Stimulated activated CD8-positive, alpha-beta memory T cell treated with anti-CD3 and anti-CD28 coated beads, Interleukin-12 subunit alpha, Interleukin-12 subunit beta, amount 100 ng/mL, for 4 hours (primary cell): ENCODE data around the gene FMNL2.

Experiments
- DNase-seq: peaks from one replicate; pipeline ENCODE4 v3.0.0-alpha.2; 2020; ENCODE audit warnings: low read depth

Gene FMNL2

DNA sequence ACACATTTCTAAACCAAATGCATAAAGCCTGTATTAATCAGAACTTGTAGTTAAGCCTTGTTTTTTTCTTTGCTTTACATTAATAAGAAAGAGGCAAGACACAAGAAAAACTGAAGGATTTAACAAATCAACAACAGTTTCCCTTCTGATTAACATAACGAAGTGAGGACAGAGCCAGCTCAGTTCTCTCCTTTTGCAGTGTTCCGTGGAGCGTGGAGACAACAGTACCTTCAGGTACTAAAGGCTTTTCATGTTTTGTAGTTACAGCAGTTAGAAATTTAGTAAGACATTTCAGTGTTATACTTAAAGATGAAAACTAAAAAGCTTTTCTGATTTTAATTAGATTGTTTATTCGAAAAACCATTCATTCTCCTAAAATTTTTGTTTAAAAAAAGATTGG is 115.2 kb downstream of the FMNL2 start:
- DNase-seq, result no peak

DNA sequence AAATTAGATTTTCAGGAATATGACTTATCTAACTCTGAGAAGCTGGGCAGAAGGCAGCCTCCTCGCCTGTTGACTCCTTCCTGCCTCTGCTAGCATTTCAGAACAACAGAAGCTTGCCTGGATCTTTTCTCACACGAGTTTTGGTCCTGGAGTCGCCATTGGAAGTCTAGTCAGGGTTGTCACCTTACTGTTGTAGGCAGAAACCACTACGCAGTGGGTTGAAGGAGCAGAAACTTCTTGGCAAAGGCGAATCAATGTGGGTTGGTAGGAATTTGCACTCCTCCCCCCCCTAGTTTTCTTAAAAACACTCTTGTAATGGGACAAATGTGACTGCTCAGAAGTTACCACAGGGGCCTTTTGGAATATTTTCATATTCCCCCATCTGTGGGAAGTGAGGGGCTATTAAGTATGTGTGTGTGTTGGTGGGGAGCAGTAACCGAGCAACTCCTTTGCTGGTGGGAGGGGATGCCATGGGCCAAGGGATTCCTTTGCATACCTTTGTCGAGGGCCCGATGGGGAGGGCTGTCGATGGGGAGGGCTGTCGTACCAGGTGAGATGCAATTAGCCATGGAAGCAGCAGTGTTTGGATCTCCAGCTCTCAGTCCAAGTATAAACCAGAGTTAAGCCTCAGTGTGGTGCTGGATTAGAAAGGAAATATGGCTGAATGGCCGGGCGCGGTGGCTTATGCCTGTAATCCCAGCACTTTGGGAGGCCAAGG is 117.4 kb downstream of the FMNL2 start:
- DNase-seq, result no peak

DNA sequence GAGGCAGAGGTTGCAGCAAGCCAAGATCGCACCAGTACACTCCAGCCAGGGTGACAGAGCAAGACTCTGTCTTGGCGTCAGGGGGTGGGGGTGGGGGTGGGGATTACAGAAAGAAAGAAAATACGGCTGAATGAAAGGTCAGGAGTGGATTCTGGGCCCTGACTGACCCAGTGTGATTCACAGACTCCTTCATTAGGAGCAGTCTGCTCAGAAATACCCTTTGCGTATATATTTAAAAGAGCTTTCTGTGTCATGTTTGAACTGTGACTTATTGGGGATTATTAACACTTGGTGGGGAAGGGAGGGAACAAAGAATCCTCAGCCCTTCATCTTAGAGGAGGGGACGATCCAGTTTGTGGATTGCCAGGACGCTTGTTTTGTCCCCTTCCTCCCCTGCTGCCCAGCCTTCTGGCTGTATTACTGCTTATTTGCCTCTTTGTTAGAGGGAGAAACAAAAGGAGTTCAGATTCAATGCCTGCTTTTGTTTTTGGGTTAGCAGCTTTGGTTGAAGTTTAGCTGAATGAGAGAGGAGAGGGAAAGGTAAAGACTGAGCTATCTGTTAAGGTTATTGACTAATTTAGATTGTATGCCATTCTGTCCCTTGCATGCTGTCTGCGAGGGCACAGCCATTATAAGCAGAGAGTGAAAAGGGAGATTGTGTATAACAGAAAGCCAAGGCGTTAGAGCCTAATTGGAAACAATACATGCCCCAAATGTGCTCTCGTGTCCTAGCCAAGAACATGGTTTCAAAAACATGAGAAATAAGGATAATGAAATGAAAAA is 118.3 kb downstream of the FMNL2 start:
- no peak for DNase-seq

DNA sequence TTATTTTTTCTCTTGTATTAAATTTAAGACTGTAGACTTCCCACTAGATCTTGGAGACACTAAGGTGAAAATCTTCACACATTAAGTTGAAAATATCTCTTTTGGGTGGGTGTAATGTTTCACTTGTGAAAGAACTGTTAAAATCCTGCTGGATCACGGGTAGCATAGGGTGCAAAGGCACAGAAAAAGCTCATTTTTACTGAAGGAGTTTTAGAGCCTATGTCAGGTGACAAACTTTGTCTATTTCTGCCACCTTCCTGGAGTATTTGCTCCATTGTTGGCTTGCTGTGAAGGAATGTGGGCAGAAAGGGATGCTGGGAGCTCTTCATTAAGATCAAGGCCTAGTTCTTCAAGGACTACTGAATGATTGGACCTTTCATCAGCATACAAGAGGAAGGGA is 119.4 kb downstream of the FMNL2 start:
- no peak for DNase-seq

DNA sequence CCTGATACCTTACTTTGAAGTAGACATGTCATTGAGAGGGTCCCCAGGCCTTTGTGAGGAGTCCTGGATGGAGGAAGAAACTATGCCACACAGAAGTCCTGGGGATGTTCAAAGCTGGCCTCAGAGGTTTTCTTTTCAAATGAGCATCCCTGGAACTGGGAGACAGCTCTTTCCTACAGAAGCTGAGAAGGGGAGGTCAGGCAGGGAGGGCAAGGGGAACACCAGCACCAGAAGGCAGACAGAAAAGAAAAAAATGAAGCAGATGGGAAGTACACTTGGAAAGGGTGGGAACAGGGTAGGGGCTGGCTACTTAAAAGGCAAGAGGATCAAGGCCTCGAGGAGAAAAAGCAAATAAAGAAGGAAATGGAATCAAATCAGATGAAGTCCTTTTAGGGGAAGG is 120.0 kb downstream of the FMNL2 start:
- DNase-seq, result no peak

DNA sequence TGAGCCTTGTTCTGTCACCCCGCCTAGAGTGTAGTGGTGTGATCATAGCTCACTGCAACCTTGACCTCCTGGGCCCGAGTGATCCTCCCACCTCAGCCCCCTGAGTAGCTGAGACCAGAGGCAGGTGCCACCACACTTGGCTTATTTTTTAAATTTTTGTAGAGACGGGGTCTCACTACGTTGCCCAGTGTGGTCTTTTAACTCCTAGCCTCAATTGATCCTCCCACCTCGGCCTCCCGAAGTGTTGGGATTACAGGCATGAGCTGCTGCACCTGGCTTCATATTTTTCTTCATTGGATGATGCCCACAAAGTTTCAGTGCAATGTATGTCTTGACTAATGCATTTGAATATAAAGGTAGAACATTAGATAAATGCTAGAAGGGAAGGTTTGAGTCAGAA is 120.8 kb downstream of the FMNL2 start:
- DNase-seq, result no peak

DNA sequence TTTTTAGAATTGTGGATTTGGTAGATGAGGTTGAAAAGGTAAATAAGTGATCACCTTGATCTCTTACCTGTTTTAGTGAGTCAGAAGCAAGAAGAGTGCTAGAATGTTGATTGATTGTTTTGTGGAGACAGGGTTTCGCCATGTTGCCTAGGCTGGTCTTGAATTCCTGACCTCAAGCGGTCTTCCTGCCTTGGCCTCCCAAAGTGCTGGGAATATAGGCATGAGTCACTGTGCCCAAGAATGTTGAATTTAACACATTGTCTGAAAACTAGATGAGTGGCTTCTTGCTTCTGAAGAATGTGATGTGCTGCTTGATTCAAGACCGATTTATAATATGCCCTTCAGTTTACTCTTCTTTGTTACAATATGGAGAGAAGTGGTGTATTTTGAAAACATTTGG is 121.3 kb downstream of the FMNL2 start:
- no peak for DNase-seq

DNA sequence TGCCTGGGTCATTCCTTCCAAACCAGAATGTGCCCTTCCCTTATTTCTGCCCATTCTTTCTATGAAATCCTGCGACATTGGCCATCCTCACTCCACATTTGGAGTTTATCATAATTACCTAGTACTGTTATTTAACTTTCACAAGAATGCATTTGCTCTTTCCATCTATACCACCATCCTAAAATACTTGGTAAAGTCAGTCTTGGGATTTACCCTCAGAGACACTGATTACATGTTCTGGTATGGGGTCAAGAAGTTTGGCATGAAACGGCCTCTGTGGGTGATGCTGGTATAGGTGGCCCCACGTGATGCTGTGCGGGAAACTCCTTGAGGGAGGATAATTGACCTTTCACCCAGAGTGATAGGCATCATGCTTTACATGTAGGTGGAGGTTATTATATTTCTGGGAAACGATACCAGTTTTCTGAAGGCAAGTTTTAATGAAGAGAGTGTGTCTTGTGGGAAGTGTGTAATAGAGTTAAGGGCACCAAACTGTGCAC is 123.5 kb downstream of the FMNL2 start:
- no peak for DNase-seq

DNA sequence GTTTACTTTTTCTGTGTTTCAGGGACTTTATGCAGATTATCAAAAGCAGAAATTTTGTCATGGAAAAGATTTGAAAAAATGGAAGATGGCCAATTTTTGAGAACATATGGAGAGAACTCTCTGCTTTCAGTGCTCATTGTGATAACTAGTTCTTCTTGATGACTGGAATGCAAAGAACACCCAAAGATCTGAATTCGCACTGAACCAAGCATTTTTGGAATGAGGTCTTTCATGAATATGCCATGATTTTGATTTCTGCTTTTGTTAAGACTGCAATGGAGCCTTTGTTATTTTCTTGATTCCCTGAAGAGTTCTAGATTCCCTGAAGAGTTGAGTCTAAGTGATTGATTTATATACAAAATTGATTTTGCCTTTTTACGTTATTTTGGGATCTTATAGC is 124.1 kb downstream of the FMNL2 start:
- no peak for DNase-seq

DNA sequence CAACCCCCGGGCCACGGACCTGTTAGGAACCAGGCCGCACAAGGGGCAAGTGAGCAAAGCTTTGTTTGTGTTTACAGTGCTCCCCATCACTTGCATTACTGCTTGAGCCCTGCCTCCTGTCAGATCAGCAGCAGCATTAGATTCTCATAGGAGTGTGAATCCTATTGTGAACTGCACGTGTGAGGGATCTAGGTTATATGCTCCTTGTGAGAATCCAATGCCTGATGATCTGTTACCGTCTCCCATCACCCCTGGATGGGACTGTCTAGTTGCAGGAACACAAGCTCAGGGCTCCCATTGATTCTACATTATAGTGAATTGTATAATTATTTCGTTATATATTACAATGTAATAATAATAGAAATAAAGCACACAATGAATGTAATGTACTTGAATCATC is 125.6 kb downstream of the FMNL2 start:
- no peak for DNase-seq

DNA sequence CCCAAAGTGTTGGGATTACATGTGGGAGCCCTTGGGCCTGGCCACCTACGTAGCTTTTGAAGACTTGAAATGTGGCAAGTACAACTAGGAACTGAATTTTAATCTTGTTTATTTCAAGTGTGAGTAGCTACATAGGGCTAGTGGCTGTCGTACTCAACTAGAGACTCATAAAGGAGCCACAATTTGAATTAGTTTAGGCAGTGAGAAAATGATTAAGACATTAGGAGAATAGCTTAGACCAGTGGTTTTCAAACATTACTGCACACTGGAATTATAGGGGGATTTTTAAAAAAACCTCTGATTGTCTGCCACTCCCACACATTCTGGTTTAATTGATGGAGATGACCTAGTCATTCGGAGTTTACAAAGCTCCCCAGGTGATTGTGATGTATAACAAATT is 127.1 kb downstream of the FMNL2 start:
- DNase-seq, result no peak

DNA sequence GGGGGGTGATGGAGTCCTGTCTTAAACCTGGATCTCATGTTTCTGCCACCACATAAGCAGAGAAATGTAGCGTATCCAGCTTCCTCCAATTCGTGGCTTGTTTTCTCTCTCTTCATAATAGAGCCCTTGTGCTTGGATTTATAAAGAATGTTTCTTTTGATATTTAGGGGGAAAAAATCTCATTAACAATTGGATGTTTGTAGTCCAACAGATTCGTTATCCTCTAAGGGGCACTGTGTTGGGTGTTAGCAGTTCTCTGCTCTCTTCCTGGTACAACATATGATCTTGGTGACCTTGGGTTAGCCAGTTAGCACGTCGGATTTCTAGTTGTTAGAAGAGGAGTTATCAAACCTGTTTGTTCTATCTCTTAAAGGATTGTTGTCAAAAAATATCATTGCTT is 127.8 kb downstream of the FMNL2 start:
- no peak for DNase-seq

DNA sequence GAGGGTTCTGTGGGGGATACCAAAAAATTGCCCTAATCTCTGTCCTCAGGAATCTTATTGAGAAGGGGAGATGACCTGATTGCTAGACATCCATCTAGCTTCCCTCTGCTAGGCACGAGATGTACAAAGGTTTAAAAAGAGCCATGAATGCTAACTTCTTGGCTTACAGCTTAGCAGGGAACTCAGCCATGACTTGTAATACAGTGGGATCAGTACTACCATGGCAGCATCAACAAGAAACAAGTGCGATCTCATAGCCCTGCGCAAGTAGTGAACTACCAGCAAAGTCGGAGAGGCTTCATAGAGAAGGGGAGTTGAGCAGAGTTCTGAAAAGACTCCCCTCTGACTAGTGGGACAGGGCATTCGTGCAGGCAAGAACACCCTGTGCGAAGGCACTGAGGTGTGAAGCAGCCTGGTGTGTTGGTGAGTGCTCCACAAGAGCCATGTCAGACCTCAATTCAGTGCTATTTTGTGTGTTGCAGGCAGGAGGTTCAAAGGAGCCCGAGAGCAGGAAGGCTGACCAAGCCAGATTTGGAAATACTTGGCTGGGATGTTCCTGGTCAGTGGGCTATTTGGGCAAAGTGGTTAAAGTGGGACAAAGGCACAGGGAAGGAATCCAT is 130.0 kb downstream of the FMNL2 start:
- no peak for DNase-seq

DNA sequence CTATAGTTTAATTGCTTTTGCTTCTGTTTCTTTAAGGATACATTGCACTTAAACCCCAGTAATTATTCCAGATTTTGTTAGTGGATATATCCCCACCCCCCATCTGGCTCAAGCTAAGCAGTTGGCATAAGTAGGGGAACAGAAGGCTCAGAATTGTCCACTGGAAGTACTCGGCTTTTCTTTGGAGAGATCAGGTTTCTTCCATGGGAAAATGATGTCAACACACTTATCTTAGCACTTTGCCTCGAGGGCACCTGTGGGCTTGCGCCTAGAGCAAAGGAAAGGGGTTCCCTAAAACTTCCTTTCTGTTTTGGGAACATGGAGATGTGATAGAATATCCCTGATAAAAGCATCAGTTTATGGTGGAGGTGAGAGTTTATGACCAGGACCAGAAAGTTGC is 130.6 kb downstream of the FMNL2 start:
- DNase-seq, result no peak

DNA sequence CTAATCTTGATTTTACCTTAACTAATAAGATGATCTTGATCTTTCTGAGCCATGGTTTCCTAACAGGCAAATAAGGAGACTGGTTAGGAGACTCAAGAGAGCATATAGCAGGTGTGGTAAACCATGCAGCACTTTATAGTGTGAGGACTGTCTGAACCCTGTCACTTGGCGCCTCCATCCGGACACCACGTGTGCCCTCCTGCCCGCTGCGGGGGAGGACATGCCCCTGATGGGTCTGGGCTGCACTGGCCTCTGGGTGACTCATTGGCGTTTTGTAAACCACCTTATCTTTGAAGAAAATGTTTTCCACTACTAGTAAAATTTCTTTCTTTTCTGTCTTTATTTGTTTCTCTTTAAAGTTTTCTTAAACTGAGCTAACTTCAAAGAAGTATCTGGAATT is 131.1 kb downstream of the FMNL2 start:
- DNase-seq, result no peak

DNA sequence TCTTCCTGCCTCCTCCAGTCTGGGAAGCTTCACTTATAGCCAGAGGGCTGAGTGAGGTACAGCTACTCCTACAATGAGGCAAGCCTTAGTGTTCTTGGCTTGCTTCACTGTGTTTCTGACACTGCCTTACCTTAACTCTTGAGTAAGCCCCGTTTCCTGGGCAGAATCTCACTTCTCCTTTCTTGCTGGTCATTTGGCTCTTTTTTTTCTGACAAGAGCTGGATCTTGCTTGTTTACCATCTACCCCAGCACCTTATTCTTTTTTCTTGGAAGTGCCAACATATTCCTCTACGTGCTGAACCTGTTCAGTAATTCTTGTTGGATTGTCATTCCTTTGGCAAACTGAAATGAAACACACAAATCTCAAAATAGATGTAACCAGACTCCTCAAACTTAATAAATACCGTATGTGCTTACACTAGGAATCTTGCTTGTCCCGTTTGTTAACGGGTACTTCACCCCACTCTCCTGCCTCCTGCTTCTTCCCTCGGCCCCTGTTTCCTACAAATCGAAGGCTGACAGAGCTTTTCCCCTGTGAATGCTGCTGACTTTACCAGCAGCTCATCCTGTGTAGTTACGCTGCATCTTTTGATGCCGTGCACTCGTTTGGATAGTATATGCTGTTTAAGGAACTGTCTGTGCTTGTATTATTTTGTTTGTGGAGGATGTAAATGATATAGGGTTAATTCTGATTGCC is 132.2 kb downstream of the FMNL2 start:
- no peak for DNase-seq

DNA sequence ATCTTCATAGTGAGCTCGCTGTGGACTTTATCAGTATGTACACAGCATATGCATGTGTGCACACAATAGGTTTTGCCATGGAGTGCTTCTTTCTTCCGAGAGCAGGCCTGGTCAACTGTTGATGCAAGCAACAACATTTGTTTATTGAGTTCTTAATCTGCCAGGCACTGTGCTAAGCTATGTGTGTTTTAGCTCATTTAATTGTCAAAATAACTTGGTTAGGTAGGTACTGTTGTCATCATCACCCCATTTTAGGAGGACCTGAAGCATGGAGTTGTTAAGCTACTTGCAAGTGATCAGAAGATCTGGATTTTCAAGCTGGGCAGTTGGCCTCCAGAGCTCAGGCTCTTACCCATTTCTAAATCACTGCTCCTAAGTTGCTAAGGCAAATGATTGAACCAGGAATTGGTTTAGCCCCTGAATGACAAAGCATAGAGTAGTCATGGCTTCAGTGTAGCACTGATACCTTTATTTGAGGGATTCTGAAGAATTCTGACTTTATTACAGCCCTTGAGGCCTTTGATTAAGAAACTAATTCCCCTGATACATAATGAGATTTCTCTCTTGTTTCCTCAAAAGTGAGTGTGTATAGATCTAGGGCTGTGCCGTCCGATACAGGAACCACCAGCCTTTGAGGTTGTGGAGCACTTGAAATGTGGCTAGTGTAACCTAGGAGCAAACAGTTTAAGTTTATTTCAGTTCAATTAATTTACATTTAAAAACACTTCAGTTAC is 132.9 kb downstream of the FMNL2 start:
- DNase-seq, result no peak

DNA sequence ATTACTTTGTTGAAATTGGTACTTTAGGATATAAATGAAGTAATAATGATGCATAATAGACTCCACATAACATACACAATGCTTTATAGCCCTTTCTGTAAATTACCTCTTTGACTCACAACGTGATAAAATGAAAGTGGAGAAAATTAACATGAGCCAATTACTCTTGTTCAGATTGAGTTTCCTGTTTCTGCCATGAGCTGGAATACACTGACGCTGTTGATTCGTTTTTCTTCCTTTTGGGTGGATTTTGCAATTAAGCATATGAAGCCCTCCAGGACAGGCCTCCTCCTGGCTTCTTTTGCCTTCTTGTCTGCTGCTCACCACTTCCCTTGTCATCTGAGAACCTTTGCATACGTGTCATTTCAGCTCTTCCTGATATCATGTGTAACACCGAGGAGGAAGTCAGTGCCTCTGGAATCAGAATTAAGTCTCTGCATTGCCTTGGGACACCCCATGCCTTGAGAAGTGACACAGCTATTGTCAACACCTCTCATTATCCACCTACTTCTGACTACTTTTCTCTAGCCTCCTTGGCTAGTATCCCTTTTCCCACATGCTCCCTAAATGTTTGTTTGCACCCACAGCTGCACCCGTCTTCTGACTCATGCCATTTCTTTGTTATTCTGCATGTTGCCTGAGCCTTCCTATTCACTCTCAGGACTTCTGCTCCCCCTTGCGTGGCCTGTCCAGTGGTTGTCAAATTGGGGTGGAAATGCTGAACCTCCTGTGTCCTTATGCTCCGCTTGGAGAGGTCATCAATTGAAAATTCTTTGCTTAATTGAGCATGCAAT is 134.1 kb downstream of the FMNL2 start:
- DNase-seq, result no peak

DNA sequence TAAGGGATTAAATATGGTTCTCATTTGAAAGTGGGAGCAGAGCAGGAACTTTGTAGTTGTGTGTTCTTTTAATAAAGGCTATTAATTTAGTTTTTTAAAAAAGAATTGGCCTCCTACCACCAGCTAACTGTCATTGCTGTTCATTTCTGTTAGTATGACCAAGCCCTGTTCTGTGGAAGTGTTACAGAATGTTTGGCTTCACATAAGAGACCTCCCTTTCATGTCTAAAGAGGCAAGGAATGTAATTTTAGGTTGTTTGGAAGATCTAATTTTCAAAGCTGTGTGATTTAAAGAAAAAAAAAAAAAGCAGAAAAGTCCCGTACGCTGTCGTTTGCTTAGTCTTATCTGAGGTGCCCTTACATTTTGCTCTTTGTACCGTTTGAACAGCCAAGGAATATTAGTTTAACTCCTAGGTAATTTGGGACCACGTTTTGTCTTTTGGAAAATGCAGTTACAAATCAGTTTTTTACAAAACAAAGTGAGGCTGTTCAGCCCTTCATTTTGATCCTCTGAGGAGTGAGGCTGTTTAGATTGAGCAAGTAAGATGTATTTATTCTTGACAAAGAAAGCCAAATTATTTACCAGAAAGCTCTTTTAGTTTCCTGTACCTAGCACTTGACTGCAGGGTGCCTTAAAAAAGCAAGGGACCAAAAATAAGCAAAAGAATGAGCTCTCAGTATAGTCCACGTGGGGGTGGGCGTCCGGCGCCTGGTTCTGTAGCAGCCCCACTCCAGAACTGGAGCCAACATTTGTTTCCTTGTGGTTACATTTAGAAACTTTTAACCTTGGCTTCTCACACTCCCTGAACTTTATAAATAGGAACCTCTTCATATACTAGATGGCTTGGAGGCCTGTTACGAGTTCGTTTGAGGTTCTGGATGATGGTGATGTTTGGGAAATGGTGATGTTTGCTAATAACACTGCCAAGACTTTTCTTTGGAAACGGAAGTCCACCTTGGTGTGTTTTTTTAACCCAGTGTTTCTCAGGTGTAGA is 136.2 kb downstream of the FMNL2 start:
- no peak for DNase-seq

DNA sequence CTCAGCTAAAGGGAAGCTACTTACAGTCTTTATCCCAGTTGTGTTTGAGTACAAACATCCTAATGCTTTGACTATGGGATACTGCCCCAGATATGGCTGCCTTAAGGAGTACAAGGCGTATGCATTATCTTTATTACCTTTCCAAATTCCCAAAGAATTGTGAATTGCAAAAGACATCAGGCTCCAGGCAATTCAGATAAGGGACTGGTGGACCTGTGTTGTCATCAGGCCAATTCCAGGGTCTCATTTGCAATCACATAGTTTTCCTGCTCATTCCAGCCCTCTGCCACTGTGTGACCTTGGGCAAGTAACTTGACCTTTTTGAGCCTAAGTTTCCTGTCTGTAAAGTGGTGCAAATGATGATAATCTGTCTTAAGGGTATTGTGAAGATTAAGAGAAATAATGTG is 137.5 kb downstream of the FMNL2 start:
- no peak for DNase-seq
